GM10266 (cell line): ENCODE data around the gene LRRC28.

ENCODE experiments used
- DNase-seq: peaks from one replicate; pipeline ENCODE4 v3.0.0; 2012; ENCODE audit errors: extremely low spot score
- CTCF ChIP-seq: IDR thresholded peaks from 2 replicates; pipeline ENCODE4 v1.5.1; 2012; ENCODE audit warnings: mild to moderate bottlenecking, low read depth; ENCODE audit not compliant: control insufficient read depth, insufficient read depth; ENCODE audit errors: missing control alignments

LRRC28 gene

GRCh38 chr15:99250001-99250400 is 1.3 kb upstream of the LRRC28 start:
- no peak for DNase-seq
- TF ChIP-seq CTCF = no peak

- TF ChIP-seq CTCF = no peak
- DNase-seq = no peak
Observed at GRCh38 chr15:99250494-99250856, 806 bp upstream of the LRRC28 start.

- DNase-seq = no peak
- TF ChIP-seq CTCF = no peak
Observed at GRCh38 chr15:99252326-99252725, 1.0 kb downstream of the LRRC28 start.

- no peak for DNase-seq
Observed at GRCh38 chr15:99253381-99254090, 2.3 kb downstream of the LRRC28 start.

GRCh38 chr15:99257107-99257750 is 5.9 kb downstream of the LRRC28 start:
- no peak for TF ChIP-seq CTCF
- DNase-seq = no peak

More at GRCh38 chr15:99253381-99254090, 2.3 kb downstream of the LRRC28 start:
- TF ChIP-seq CTCF = no peak

- no peak for TF ChIP-seq CTCF
- no peak for DNase-seq
Observed at GRCh38 chr15:99264125-99264524, 12.8 kb downstream of the LRRC28 start.

GRCh38 chr15:99265541-99266070 is 14.3 kb downstream of the LRRC28 start:
- no peak for DNase-seq
- TF ChIP-seq CTCF = no peak
